CD8-positive, alpha-beta memory T cell (primary cell): Measurements from ENCODE around the gene TJP2. TPM values are rescaled to one million over a fixed set of nuclear protein-coding genes. Genes with fewer than 3 reads are reported as not detected.
"Not testable (repeated sequence)": the region's sequence is repeated elsewhere in the genome, so short reads cannot be mapped to it uniquely, and the experiment has no call there.

Source experiments
- CTCF ChIA-PET: fragments of 350-600 bp; sonication (Branson Sonifier 250); formaldehyde crosslinking; loops from one replicate; lab custom pipeline; 2021; ENCODE audit warnings: antibody characterized with exemption; lab: Charles Lee
- POLR2A ChIA-PET: fragments of 350-600 bp; sonication (Branson Sonifier 250); formaldehyde crosslinking; loops from one replicate; lab custom pipeline; 2021; ENCODE audit warnings: antibody characterized with exemption; lab: Charles Lee
- DNase-seq, 5 donors: peaks; one replicate each; pipeline versions ENCODE4 v3.0.0 to v3.0.0-alpha.2; 2020 to 2022; ENCODE audit warnings: mixed read lengths in 1 of 5
- H3K27ac ChIP-seq: one replicate; pipeline ENCODE4 v1.7.0; 2013; ENCODE audit warnings: low read depth, mild to moderate bottlenecking, low read length, moderate library complexity
- H3K27me3 ChIP-seq: 2 replicates; pipeline ENCODE4 v1.7.0; 2013; ENCODE audit warnings: low read length, mild to moderate bottlenecking; ENCODE audit not compliant: insufficient read depth, poor library complexity, severe bottlenecking
- H3K36me3 ChIP-seq: 2 replicates; pipeline ENCODE4 v1.7.0; 2013; ENCODE audit warnings: mild to moderate bottlenecking, low read length, moderate library complexity; ENCODE audit not compliant: insufficient read depth
- H3K4me1 ChIP-seq: 2 replicates; pipeline ENCODE4 v1.7.0; 2013; ENCODE audit warnings: mild to moderate bottlenecking, low read length, moderate library complexity; ENCODE audit not compliant: insufficient read depth
- H3K4me3 ChIP-seq: 2 replicates; pipeline ENCODE4 v1.7.0; 2013; ENCODE audit warnings: mild to moderate bottlenecking, low read length
- H3K9me3 ChIP-seq: 2 replicates; pipeline ENCODE4 v1.7.0; 2013; ENCODE audit warnings: mild to moderate bottlenecking, low read length
- H3K27ac Mint-ChIP-seq, 8 donors: one replicate each; pipeline ENCODE4 v1.8.0; 2020 to 2021; ENCODE audit warnings: mixed read lengths in 8 of 8, mild to moderate bottlenecking in 6 of 8, inconsistent platforms in 3 of 8, moderate library complexity in 3 of 8
- H3K27me3 Mint-ChIP-seq, 2 donors: one replicate each; pipeline ENCODE4 v1.8.0; 2020 to 2021; ENCODE audit warnings: mixed read lengths in 2 of 2, mild to moderate bottlenecking in 1 of 2, moderate library complexity in 1 of 2
- H3K36me3 Mint-ChIP-seq, 3 donors: one replicate each; pipeline ENCODE4 v1.8.0; 2020 to 2021; ENCODE audit warnings: mixed read lengths in 3 of 3, inconsistent platforms in 1 of 3, mild to moderate bottlenecking in 1 of 3
- H3K4me1 Mint-ChIP-seq, 3 donors: one replicate each; pipeline ENCODE4 v1.8.0; 2020 to 2021; ENCODE audit warnings: mixed read lengths in 3 of 3, inconsistent platforms in 1 of 3, mild to moderate bottlenecking in 1 of 3
- H3K4me3 Mint-ChIP-seq, 7 donors: one replicate each; pipeline ENCODE4 v1.8.0; 2020 to 2021; ENCODE audit warnings: mixed read lengths in 7 of 7, mild to moderate bottlenecking in 6 of 7, moderate library complexity in 4 of 7, inconsistent platforms in 2 of 7
- H3K9me3 Mint-ChIP-seq, 5 donors: one replicate each; pipeline ENCODE4 v1.8.0; 2020 to 2022; ENCODE audit warnings: mixed read lengths in 5 of 5, mild to moderate bottlenecking in 3 of 5, moderate library complexity in 2 of 5, inconsistent platforms in 1 of 5
- polyA plus RNA-seq: library from polyadenylated mRNA; unstranded; fragments of 300-500 nt; fragmentation: Illumina TruSeq; gene quantifications from one replicate; pipeline ENCODE4 v1.2.3, GENCODE V29; 2021
- total RNA-seq, 2 experiments: library from RNA; stranded (reverse); gene quantifications; one replicate each; pipeline ENCODE4 v1.2.3, GENCODE V29; 2021

The TJP2 gene
- total and polyA plus RNA-seq, 3 experiments from 2014 or later, result 2.1 to 20.8 (median 19.7) TPM

DNA sequence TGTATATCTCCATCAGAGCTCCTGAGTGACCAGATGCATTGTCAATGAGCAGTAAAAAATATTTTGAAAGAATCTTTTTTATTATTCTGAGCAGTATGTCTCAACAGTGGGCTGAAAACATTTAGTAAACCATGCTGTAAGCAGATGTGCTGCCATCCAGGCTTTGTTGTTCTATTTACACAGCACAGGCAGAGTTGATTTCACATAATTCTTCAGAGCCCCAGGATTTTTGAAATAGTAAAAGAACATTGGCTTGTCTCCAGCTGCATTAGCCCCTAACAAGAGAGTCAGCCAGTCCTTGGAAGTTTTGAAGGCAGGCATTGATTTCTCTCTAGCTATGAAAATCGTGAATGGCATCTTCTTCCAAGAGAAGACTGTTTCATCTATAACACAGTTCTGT, 125.7 kb downstream of the TJP2 start:
- CTCF ChIA-PET, result no interaction called here
- H3K4me3 Mint-ChIP-seq, result no peak overlapping the region

DNA sequence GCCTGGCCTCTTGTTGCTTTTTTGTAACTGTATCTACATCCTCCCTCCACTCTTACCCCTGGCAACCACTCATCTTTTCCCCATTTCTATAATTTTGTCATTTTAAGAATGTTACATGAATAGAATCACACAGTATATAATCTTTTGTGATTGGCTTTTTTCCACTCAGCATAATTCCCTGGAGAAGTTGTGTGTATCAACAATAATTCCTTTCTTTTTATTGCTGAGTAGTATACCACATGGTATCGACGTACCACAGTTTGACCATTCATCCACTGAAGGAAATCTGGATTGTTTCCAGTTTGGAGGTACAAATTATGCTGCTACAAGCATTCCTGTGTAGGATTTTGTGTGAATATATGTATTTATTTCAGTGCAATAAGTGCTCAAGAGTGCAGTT, 129.3 kb downstream of the TJP2 start:
- DNase-seq, result no peak
- H3K27ac Mint-ChIP-seq, result no peak overlapping the region
- no peaks in the 10 kb centered on the region for H3K4me1 Mint-ChIP-seq
- peaks cover 0 to 2% (median 0%) of the 10 kb centered on the region in 5 donors for H3K9me3 Mint-ChIP-seq
- peaks cover 0 to 10% of the 10 kb centered on the region in 2 donors for H3K27me3 Mint-ChIP-seq
- Histone ChIP-seq H3K4me1 (no peaks in the 10 kb centered on the region), H3K4me3 (no peak overlapping the region), H3K36me3 (no peaks in the 10 kb centered on the region), H3K9me3 (no peaks in the 10 kb centered on the region), H3K27ac (no peak overlapping the region), H3K27me3 (no peaks in the 10 kb centered on the region)
- CTCF ChIA-PET, result no interaction called here
- no peak overlapping the region for H3K4me3 Mint-ChIP-seq
- POLR2A ChIA-PET, result no interaction called here
- H3K36me3 Mint-ChIP-seq, result no peaks in the 10 kb centered on the region

More for the DNA sequence above, 125.7 kb downstream of the TJP2 start:
- Mint-ChIP-seq H3K27ac (no peak overlapping the region), H3K9me3 (no peaks in the 10 kb centered on the region), H3K36me3 (no peaks in the 10 kb centered on the region), H3K27me3 (peaks cover 2 to 6% of the 10 kb centered on the region in 2 donors), H3K4me1 (no peaks in the 10 kb centered on the region)
- H3K4me3 ChIP-seq, result no peak overlapping the region
- no peaks in the 10 kb centered on the region for H3K27me3 ChIP-seq
- POLR2A ChIA-PET, result no interaction called here
- no peaks in the 10 kb centered on the region for H3K4me1 ChIP-seq
- no peaks in the 10 kb centered on the region for H3K36me3 ChIP-seq
- DNase-seq, result no peak
- H3K9me3 ChIP-seq, result no peaks in the 10 kb centered on the region
- no peak overlapping the region for H3K27ac ChIP-seq

DNA sequence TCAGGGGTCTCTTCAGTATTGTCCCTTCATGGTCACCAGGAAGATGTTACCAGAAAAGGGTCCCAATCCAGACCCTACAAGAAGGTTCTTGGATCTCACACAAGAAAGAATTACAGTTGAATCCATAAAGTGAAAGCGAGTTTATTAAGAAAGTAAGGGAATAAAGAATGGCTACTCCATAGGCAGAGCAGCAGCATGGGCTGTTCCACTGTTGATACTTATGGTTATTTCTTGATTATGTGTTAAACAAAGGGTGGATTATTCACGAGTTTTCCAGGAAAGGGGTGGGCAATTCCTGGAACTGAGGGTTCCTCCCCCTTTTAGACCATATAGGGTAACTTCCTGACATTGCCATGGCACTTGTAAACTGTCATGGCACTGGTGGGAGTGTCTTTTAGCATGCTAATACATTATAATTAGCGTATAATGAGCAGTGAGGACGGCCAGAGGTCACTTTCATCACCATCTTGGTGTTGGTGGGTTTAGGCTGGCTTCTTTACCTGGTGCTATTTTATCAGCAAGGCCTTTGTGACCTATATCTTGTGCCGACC, 132.9 kb downstream of the TJP2 start:
- H3K4me3 ChIP-seq, H3K9me3 ChIP-seq, H3K27ac ChIP-seq, H3K36me3 Mint-ChIP-seq, DNase-seq, H3K4me1 ChIP-seq, H3K4me3 Mint-ChIP-seq, POLR2A ChIA-PET, H3K27ac Mint-ChIP-seq, CTCF ChIA-PET, H3K9me3 Mint-ChIP-seq, H3K27me3 ChIP-seq, H3K36me3 ChIP-seq, H3K4me1 Mint-ChIP-seq: not testable (repeated sequence)
- peaks cover 2 to 18% of the 10 kb centered on the region in 2 donors for H3K27me3 Mint-ChIP-seq

DNA sequence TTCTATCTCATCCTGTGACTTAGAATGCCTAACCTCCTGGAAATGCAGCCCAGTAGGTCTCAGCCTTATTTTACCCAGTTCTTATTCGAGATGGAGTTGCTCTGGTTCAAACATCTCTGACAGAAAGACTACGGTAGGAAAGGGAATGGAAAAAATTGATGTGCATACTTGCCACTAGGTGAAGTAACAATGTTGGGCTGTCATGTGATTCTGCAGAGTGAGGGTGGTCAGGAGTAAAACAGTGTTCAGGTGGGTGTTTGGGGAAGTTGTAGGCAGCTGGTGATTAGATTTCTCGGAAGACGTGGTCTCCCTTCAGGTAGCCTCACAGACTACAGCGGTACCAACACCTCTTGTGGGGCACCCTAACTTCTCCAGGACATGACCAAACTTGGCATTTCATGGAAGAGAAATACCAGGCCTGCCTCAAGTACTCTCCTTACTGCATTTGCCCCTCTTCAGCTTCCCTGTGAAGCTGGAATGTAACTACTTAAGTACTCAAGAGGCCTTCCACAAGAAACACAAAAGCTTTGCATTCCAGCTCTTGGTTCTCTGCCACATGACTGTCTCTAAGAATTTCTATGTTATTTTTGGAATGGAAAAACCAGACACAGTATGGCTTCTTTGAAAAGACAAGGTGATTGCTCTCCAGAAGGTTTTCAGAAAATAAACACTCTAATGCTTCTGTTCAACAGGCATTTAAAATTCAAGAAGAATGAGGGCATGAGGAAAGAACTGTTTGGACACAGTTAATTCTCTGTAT, 133.5 kb downstream of the TJP2 start:
- ChIA-PET POLR2A (no interaction called here), CTCF (no interaction called here)
- H3K36me3 ChIP-seq, result no peaks in the 10 kb centered on the region
- no peaks in the 10 kb centered on the region for H3K9me3 ChIP-seq
- no peak overlapping the region for H3K4me3 ChIP-seq
- H3K27me3 Mint-ChIP-seq, result peaks cover 2 to 18% of the 10 kb centered on the region in 2 donors
- H3K27ac Mint-ChIP-seq, result peak overlapping the region in 1 of 8 donors; percentile 93
- H3K27me3 ChIP-seq, result no peaks in the 10 kb centered on the region
- H3K9me3 Mint-ChIP-seq, result peaks cover 3 to 10% (median 8%) of the 10 kb centered on the region in 5 donors
- H3K4me1 ChIP-seq, result no peaks in the 10 kb centered on the region
- no peak for DNase-seq
- H3K36me3 Mint-ChIP-seq, result peaks cover 0 to 3% (median 0%) of the 10 kb centered on the region in 3 donors
- no peak overlapping the region for H3K4me3 Mint-ChIP-seq
- no peaks in the 10 kb centered on the region for H3K4me1 Mint-ChIP-seq
- H3K27ac ChIP-seq, result no peak overlapping the region

DNA sequence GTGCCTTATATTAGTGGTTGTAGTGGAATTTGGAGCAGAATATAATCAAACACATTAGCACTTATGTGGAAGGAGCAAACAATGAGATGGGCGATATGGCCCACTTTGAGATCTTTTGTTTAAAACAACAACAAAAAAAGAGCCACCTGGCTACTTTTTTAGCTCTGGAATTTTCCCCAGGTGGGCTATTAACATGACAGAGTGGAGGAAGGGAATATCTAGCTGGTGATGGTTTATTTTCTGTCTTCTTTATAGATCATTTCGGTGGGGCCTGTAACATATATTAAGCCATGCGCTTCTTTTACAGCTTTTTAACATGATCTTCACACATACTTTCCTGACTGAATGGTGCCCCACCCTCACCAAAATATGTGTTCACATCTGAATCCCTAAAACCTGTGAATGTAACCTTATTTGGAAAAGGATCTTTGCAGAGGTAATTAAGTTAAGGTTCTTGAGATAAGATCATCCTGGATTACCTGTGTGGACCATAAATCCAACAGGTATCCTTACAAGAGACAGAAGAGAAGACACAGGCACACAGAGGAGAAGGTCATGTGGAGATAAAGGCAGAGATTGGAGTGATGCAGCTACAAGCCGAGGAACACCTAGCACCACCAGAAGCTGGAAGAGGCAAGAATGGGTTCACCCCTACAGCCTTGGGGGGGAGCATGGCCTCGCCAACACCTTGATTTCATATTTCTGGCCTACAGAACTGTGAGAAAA, 134.3 kb downstream of the TJP2 start:
- H3K4me3 ChIP-seq, result no peak overlapping the region
- ChIA-PET CTCF (no interaction called here), POLR2A (no interaction called here)
- H3K27ac ChIP-seq, result no peak overlapping the region
- Mint-ChIP-seq H3K36me3 (peaks cover 0 to 3% (median 0%) of the 10 kb centered on the region in 3 donors), H3K4me3 (no peak overlapping the region), H3K27me3 (peaks cover 2 to 18% of the 10 kb centered on the region in 2 donors), H3K9me3 (peaks cover 3 to 13% (median 10%) of the 10 kb centered on the region in 5 donors), H3K4me1 (no peaks in the 10 kb centered on the region), H3K27ac (no peak overlapping the region)
- no peaks in the 10 kb centered on the region for H3K9me3 ChIP-seq
- no peaks in the 10 kb centered on the region for H3K36me3 ChIP-seq
- H3K27me3 ChIP-seq, result no peaks in the 10 kb centered on the region
- no peak for DNase-seq
- H3K4me1 ChIP-seq, result no peaks in the 10 kb centered on the region

DNA sequence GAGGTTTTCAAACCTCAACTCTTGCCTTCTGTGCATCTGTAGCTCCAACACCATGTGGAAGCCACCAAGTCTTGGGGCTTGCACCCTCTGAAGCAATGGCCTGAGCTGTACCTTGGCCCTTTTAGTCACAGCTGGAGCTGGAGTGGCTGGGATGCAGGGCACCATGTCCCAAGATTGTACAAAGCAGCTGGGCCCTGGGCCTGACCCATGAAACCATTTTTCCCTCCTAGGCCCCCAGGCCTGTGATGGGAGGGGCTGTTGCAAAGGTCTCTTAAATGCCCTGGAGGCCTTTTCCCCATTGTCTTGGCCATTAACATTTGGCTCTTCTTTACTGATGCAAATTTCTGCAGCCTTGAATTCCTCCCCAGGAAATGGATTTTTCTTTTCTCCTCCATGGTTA, 139.1 kb downstream of the TJP2 start:
- H3K9me3 Mint-ChIP-seq, result peaks cover 7 to 23% (median 20%) of the 10 kb centered on the region in 5 donors
- ChIA-PET CTCF (no interaction called here), POLR2A (no interaction called here)
- H3K4me3 Mint-ChIP-seq, result no peak overlapping the region
- peaks cover 12 to 20% of the 10 kb centered on the region in 2 donors for H3K27me3 Mint-ChIP-seq
- H3K9me3 ChIP-seq, result no peaks in the 10 kb centered on the region
- H3K4me1 Mint-ChIP-seq, result no peaks in the 10 kb centered on the region
- no peak overlapping the region for H3K27ac ChIP-seq
- no peaks in the 10 kb centered on the region for H3K36me3 ChIP-seq
- peaks cover 0 to 7% (median 0%) of the 10 kb centered on the region in 3 donors for H3K36me3 Mint-ChIP-seq
- no peak for DNase-seq
- no peaks in the 10 kb centered on the region for H3K4me1 ChIP-seq
- no peak overlapping the region for H3K27ac Mint-ChIP-seq
- H3K27me3 ChIP-seq, result no peaks in the 10 kb centered on the region
- H3K4me3 ChIP-seq, result no peak overlapping the region

DNA sequence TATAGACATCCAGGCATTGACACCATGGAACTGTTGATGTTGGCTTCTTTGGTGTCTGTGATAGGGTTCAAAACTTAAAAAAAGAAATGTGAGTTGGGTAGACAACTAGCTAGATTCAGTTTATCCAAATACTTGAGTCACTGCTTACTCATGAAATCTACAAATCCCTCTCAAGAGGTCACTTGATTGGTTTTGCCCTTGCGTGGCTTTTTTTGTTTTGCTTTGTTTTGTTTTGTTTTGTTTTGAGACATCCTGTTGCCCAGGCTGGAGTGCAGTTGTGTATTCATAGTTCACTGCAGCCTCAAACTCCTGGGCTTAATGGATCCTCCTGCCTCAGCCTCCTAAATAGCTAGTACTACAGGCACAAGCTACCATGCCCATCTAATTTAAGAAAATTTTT, 140.5 kb downstream of the TJP2 start:
- Mint-ChIP-seq H3K4me3 (no peak overlapping the region), H3K4me1 (no peaks in the 10 kb centered on the region), H3K9me3 (peaks cover 7 to 23% (median 20%) of the 10 kb centered on the region in 5 donors), H3K36me3 (peaks cover 0 to 7% (median 0%) of the 10 kb centered on the region in 3 donors), H3K27ac (no peak overlapping the region), H3K27me3 (peaks cover 14 to 20% of the 10 kb centered on the region in 2 donors)
- DNase-seq, result no peak
- H3K4me3 ChIP-seq, result no peak overlapping the region
- no peaks in the 10 kb centered on the region for H3K9me3 ChIP-seq
- ChIA-PET CTCF (no interaction called here), POLR2A (no interaction called here)
- no peaks in the 10 kb centered on the region for H3K36me3 ChIP-seq
- H3K27me3 ChIP-seq, result no peaks in the 10 kb centered on the region
- no peak overlapping the region for H3K27ac ChIP-seq
- no peaks in the 10 kb centered on the region for H3K4me1 ChIP-seq

DNA sequence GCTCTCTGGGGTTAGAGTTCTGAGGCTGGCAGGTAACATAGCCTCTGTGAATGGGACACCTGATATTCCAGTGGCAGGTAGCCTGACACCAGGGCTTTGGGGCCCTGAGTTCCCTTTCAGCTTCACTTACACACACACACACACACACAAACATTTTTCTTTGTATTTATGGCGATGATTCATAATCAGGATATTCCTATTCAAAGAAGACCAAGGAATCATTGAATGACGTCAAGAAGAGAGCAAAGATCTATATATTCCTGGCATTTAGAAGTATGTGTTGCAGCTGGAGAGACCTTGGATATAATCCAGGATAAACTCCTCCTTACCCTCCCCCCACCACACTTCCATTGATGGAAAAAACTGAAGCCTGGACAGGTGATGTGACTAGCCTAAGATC, 143.0 kb downstream of the TJP2 start:
- Mint-ChIP-seq H3K9me3 (peaks cover 5 to 20% (median 16%) of the 10 kb centered on the region in 5 donors), H3K36me3 (peaks cover 0 to 5% (median 0%) of the 10 kb centered on the region in 3 donors), H3K4me1 (no peaks in the 10 kb centered on the region), H3K4me3 (no peak overlapping the region), H3K27ac (no peak overlapping the region), H3K27me3 (peaks cover 19% of the 10 kb centered on the region in 2 donors)
- H3K4me1 ChIP-seq, result no peaks in the 10 kb centered on the region
- no peaks in the 10 kb centered on the region for H3K36me3 ChIP-seq
- ChIA-PET CTCF (no interaction called here), POLR2A (no interaction called here)
- no peak for DNase-seq
- no peak overlapping the region for H3K4me3 ChIP-seq
- no peaks in the 10 kb centered on the region for H3K27me3 ChIP-seq
- H3K9me3 ChIP-seq, result no peaks in the 10 kb centered on the region
- no peak overlapping the region for H3K27ac ChIP-seq
